NCI-H226 (cell line): ENCODE results near the gene S1PR4.

Experiments
- DNase-seq: peaks from one replicate; pipeline ENCODE4 v3.0.0-alpha.2; 2015

S1PR4 gene

GRCh38 chr19:3224346-3225168 is 46.0 kb downstream of the S1PR4 start, which contains the start of gene CELF5:
TSS of gene CELF5 (plus strand) at chr19:3224661. CDS start at chr19:3224740, 79 bp downstream.
- no peak for DNase-seq

- DNase-seq, result no peak
Measured at GRCh38 chr19:3225169-3225485, 46.6 kb downstream of the S1PR4 start.

DNA sequence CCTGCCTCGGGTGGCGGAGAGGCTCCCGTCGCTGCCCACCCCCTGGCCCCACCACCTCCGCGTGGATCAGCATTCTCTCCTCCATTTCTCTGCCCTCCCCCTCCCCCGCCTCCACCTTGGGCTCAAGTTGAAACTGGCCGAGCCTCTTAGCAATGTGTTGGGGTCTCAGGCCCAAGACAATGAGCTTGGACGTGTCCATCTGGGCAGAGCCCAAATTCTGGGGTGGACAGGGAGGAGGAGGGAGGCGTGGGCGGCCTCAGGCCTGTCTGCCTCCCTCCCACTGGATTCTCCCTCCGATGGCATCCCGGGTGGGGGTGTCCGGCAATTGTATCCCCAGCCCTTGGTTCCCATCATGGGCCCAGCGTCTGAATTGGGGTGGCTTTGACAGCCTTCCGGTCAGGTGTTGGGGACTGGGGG is 47.1 kb downstream of the S1PR4 start:
- no peak for DNase-seq

GRCh38 chr19:3227054-3227626 is 48.6 kb downstream of the S1PR4 start:
- DNase-seq, result no peak

DNA sequence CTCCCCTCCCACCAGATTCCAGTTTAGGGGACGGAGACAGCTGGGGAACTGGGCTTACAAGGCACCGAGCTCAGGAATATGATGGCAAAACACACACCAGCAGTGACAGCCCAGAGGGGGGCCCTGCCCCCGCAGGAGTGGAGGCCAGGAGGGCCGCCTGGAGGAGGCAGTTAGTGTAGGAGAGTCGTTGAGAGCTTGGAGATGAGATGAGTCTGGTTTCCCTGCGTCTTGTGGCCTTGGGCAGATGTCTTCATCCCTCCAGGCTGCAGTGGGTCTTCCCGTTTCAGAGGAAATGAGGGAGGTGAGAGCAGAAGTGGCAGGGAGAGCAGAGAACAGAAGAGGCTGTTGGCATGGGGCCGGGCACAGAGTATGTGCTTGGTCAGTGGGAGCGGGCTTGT is 50.8 kb downstream of the S1PR4 start:
- DNase-seq, result no peak
